Putamen (tissue), 1 donor: Measurements from ENCODE around the gene TBCCD1.
"Not testable (repeated sequence)": the region's sequence is repeated elsewhere in the genome, so short reads cannot be mapped to it uniquely, and the experiment has no call there.

Experiments used
- DNase-seq: peaks from one replicate; pipeline ENCODE4 v3.0.0-alpha.2; 2016; ENCODE audit warnings: low spot score

The TBCCD1 gene

GRCh38 chr3:186519021-186519658 is 48.0 kb downstream of the TBCCD1 start:
- no peak for DNase-seq

- no peak for DNase-seq
Measured at GRCh38 chr3:186517218-186517617, 49.9 kb downstream of the TBCCD1 start.

- DNase-seq = no peak
Measured at GRCh38 chr3:186516646-186517045, 50.5 kb downstream of the TBCCD1 start.

- no peak for DNase-seq
Measured at GRCh38 chr3:186515125-186515524, 52.0 kb downstream of the TBCCD1 start.

GRCh38 chr3:186514296-186515002 is 52.7 kb downstream of the TBCCD1 start:
- no peak for DNase-seq

GRCh38 chr3:186513386-186513785 is 53.8 kb downstream of the TBCCD1 start:
- no peak for DNase-seq

- DNase-seq = no peak
Measured at GRCh38 chr3:186512570-186513302, 54.4 kb downstream of the TBCCD1 start.

GRCh38 chr3:186511702-186512101 is 55.4 kb downstream of the TBCCD1 start:
- DNase-seq = no peak

GRCh38 chr3:186511245-186511644 is 55.9 kb downstream of the TBCCD1 start:
- no peak for DNase-seq

- DNase-seq = no peak
Measured at GRCh38 chr3:186510374-186511079, 56.6 kb downstream of the TBCCD1 start.

GRCh38 chr3:186509423-186509822 is 57.7 kb downstream of the TBCCD1 start:
- no peak for DNase-seq

GRCh38 chr3:186506857-186507256 is 60.3 kb downstream of the TBCCD1 start:
- DNase-seq = no peak

- DNase-seq = no peak
Measured at GRCh38 chr3:186506191-186506739, 60.9 kb downstream of the TBCCD1 start.

GRCh38 chr3:186502966-186503712 is 64.0 kb downstream of the TBCCD1 start:
- no peak for DNase-seq

GRCh38 chr3:186502138-186502948 is 64.8 kb downstream of the TBCCD1 start:
- no peak for DNase-seq

- DNase-seq = not testable (repeated sequence)
Measured at GRCh38 chr3:186499949-186500348, 67.2 kb downstream of the TBCCD1 start.

- DNase-seq = not testable (repeated sequence)
Measured at GRCh38 chr3:186498022-186498421, 69.1 kb downstream of the TBCCD1 start.

- no peak for DNase-seq
Measured at GRCh38 chr3:186497608-186498007, 69.5 kb downstream of the TBCCD1 start.

GRCh38 chr3:186496635-186497034 is 70.5 kb downstream of the TBCCD1 start:
- no peak for DNase-seq
